HG03378 (cell line): Measurements from ENCODE around the gene ALG1.
"Not testable (repeated sequence)": the region's sequence is repeated elsewhere in the genome, so short reads cannot be mapped to it uniquely, and the experiment has no call there.

Experiments used
- ATAC-seq: cut with Tn5 transposase; IDR thresholded peaks from one replicate; pipeline ENCODE4 v1.9.1; 2021; ENCODE audit warnings: mild to moderate bottlenecking, moderate library complexity; ENCODE audit not compliant: unreplicated experiment

The ALG1 gene

DNA sequence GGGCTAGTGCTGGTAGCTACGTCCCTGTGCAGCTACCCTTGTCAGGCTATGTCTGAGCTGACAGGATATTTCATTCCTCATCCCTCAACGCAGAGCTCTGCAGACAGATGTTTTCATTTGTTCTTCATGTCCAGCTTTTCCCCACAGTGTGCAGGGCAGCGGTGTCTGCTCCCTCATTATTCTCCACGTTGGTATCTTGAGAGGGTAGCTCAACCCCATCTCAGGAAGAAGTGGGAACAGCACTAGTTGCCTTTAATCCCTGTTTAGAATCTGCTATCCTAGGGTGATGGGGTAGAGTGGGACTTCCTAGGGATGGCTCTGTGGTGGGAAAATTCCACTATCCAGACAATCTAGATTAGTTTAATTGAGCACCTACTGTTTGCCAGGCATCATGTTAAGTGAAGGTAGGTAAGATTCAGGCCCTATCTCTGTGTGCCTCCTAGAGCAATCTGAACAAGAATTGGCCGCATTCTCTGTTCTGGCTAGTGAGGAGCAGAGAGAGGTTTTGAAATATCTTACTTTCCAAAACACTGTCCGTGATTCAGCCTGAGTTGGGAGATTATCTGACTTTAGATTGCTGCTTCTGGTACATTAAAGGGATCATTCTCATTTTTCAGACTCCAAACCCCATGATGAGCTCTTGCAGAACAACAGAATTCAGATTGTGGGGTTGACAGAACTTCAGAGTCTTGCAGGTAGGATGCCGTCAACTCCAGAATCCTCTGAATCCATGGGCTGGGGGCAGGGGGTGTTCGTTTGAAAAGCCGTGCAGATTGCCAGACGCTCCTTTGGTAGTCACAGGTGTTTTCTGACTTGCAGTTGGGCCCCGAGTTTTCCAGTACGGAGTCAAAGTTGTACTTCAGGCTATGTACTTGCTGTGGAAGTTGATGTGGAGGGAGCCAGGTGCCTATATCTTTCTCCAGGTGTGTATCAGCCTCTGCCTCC is 963 bp downstream of the ALG1 start:
- ATAC-seq, result no peak

DNA sequence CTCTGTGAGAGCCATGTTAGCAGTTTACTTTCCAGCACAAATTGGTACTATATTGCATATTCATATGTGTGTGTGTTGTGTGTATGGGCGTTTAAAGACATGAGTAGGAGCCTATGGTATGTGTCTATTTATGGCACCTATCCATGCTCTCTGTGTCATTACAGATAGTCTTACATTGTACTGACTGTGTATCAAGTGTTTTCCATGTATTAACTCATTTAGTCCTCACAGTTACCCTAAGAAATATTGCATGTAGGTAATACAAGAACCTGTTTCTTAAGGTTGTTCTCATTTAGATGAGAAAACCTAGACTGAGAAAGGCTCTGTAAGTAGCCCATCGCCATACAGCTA is 1.6 kb downstream of the ALG1 start:
- no peak for ATAC-seq

DNA sequence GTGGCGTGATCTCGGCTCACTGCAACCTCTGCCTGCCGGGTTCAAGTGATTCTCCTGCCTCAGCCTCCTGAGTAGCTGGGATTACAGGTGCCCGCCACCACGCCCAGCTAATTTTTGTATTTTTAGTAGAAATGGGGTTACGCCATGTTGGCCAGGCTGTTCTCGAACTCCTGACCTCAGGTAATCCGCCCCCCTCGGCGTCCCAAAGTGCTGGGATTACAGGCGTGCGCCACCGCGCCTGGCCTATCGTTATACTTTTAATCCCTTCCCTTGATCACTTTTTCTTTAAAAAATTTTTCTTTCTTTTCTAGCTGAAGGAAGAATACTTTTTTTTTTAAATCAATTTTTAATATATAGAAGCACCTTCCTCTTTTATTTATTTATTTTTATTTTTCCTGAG is 2.1 kb downstream of the ALG1 start:
- not testable (repeated sequence) for ATAC-seq

DNA sequence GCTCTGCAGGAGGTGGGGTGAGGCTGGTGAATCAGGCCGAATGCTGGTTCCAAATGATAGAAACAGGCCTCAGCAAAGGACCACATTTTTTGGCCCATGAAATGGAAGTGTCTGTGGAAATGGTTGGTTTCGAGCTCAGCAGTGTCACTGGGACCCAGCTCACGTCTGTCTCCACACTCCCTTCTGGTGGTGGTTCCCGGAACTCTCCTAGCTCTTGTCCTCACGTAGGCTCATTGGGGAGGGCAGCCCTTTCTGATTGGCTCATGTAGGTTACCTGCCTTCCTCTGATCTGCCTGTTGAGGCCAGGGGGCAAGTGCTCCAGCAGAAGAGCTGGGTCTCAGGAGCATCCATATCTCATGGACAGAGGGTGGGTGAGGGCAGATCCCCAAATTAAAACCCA is 4.0 kb downstream of the ALG1 start:
- no peak for ATAC-seq

DNA sequence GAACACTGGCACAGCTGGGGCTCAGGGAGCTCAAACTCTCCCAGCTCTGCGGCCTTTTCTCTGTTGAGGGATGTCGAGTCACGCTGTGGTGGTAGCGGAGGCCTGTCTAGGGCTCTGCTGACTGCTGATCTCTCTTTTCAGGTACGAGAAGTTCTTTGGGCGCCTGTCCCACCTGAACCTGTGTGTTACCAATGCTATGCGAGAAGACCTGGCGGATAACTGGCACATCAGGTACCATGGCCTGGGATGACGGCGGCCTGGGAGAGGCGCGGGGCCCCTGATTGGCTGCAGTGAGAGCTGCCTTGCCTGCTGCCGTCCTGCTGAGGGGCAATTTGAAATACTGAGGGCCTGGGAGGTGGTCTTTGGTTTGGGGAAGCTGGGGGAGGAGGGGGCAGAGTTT is 5.7 kb downstream of the ALG1 start:
- no peak for ATAC-seq

DNA sequence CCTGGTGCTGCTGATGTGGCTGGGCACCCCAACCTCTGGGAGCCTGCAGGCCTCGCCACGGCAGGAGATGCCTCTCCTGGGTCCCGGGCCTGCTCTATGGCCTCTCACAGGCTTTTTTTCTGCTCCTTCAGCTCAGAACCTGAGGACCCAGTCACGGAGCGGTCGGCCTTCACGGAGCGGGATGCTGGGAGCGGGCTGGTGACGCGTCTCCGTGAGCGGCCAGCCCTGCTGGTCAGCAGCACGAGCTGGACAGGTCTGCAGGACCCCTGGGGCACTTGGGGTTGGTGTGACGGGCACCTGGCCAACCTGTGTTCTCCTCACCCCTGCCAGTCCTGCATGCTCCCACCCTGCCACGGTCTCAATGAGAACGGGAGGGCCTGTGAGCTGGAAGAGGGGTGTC is 7.0 kb downstream of the ALG1 start:
- ATAC-seq, result no peak

DNA sequence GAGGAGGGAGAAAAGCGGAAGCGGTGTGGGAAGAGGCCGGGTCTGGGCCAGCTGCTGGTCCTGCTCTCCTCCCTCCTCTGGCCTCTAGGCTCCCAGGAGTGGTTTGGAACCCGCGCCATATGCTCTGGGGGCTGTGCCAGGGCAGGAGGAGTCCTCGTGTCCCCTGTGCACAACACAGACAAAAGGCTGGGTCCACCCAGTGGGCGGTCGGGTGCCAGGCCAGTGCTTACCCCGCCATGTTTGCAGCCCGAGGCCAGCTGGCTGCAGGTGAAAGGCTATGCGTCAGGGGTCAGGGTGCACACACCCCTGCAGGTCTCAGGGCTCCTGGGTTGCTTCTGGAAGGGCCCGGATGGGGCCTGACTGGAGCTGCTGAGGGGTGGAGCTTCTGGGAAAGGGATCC is 8.8 kb downstream of the ALG1 start:
- not testable (repeated sequence) for ATAC-seq

DNA sequence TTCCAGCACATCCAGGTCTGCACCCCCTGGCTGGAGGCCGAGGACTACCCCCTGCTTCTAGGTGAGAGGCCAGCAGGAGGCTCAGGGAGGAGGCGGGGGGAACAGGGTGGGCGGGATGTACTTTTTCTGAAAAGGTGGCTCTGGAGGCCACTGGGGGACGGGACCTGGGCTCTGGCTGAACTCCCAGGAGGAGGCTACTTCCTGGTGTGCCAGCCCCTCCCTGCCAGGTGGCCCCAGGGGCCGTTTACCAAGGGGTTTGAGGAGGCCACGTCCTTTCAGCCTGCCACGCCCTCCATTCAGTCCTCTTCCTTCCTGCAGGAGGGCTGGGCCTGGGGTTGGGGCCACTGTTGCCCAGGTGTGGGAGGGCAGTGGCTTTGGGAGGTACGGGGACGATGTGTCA is 9.4 kb downstream of the ALG1 start:
- not testable (repeated sequence) for ATAC-seq

DNA sequence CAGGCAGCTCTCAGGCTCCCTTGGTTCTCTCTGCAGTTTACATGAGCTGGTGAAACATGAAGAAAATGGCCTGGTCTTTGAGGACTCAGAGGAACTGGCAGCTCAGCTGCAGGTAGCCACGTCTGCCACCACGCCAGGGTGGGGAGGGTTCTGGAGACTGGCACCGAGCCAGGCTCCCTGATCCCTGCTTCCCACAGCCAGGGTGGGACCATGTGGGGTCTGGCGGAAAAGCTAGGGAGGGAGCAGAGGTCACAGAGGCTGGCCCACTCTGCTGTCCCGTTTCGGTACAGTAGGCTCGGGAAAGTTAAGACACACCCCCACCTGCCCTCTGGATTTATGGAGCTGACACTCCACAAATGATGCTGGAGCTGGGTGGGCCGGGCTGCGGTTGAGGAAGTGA is 12.0 kb downstream of the ALG1 start:
- ATAC-seq, result not testable (repeated sequence)

DNA sequence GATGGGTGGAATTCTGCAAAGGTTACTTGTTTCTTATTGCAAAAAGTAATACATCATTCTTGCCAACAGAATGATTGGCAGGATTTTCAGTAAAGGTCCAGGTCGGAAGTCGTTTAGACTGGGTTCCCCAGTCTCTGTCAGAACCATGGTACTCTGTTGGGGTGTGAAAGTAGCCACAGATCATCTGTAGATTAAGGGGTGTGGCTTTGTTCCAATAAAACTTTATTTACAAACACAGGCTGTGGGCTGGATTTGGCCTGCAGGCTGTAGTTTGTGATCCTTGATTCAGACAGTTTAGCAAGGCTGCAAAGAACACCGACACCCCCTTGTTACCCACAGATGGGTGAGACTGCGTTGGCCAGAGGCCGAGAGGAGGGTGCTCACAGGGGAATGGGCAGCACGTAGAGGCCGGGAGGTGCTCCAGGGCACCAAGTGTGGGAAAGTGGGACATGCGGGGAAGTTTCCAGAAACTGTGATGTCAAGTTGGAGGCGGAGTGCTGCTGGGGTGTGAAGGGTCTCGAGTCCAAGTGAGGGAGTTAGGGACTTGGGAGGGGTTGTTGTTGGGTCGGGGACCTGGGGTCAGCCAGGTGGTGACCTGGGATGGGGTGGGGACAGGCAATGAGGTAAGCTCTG is 12.6 kb downstream of the ALG1 start:
- not testable (repeated sequence) for ATAC-seq

DNA sequence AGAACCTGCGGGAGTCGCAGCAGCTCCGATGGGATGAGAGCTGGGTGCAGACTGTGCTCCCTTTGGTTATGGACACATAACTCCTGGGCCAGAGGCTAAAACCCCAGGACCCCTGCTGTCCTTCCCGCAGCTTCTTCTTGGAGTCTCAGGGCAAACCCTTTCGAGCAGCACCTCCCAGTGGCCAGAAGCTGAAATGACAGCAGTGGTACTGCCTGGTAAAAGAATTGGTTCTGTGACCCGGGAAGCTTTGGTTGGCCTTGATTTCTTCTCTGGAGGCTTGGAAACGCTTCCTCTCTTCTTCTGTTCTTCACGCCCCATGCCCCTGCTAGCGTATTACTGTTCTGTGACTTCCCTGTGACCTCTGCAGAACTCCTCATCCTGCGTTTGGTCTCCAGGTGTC is 13.2 kb downstream of the ALG1 start:
- not testable (repeated sequence) for ATAC-seq

DNA sequence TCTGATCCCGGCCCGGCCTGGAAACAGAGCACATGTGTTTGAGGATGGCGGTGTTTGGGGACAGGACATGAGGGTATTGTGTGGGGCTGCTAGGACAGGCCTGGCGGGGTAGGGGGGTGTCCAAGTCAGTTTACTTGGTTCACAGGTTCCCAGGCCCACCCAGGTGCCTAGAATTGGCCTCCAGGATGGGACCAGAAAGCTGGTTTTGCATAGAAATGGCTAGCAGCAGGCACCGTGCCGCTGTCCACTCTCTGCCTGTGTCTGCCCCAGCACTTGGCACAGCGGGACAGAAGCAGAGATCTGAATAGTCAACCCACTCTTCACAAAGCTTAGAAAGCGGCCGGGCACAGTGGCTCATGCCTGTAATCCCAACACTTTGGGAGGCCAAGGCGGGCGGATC is 14.1 kb downstream of the ALG1 start:
- not testable (repeated sequence) for ATAC-seq

DNA sequence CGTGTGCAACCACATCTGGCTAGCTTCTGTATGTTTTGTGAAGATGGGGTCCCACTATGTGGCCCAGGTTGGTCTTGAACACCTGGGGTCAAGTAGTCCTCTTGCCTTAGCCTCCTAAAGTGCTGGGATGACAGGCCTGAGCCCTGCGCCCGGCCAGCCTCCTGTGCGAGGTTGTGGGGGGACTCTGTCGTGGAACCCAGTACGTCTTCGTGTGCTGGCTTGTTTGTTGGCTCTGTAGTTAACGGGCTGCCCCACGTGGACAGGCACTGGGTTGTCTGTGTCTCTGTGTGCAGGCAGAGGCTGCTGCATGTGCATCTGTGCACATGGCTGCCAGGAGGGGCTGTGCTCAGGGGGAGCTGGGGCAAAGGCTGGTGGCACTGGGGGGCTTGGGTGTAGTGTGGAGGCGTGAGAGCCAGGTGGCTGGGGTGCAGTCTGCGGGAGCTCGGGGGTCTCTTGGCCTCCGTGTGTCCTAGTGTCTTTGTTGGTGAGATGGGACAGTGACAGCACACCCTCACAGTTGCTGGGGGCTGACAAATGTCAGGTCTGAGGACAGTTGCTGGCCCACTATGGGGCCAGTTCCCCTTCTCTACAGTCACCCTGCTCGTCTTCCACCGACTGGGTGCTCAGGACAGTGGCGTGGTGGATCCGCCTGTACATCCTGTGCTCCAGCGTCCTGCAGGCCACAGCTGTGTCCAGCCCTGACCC is 16.6 kb downstream of the ALG1 start:
- not testable (repeated sequence) for ATAC-seq

DNA sequence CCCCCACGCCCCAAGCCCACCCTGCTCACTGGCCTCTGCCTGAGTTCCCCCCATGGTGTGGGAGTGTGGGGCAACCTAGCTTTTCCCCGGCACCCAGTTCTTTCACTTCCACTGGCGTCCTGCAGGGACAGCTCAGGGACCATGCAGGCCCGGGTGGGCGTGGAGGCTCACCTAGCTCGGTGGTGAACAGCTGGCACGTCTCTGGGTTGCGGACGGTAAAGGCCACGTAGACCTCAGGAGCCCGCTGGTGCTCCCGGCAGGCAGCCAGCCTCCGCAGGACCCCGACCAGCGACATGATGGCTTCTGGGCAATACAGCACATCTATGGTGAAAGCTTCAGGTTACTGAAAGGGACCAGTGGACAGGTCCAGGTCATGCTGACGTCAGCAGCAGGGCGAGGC is 17.3 kb downstream of the ALG1 start:
- not testable (repeated sequence) for ATAC-seq

DNA sequence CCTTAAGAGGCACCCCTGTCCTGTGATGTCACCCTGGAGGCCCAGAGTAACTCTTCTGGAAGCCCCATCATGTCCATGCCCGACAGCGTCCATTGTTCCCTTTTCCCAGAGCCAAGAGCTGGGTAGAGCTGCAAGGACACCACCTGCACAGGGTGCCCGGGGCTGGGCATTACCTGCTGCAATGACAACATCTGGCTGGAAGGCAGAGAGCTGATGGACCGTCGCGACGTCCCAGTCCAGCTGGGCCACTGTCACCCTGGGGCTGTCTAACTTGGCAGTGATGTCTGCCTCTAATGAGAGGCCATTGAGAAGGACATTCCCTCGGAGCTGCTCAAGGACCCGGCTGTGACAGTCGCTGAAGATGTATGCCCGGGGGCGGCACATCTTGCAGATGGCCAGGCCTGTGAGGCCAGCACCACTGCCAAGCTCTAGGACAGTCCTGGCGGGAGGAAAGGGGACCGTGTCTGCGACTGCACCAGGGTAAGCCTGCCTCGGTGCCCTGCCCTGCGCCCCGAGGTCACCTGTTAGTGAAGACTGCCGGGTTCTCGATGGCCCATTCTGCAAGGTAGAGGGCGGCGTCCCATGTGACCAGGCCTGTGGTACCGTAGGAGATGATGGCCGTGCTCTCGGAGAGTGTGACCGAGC is 18.4 kb downstream of the ALG1 start:
- not testable (repeated sequence) for ATAC-seq

DNA sequence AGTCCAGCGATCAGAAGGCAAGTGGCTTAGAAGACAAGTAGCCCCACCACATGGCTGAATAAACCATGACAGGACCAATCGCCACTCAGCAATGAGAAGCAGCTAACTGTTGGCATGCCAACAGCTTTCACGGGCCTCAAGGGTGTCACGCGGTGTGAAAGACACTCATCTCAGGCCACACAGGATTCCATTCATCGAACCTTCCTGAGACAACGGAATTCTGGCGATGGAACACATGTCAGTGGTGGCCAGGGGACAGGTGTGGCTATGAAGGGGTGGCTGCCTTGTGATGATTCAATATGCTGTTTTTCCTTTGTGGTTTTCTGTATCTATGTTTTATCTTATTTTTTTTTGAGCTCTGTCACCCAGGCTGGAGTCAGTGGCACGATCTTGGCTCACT is 18.9 kb downstream of the ALG1 start:
- ATAC-seq, result not testable (repeated sequence)

DNA sequence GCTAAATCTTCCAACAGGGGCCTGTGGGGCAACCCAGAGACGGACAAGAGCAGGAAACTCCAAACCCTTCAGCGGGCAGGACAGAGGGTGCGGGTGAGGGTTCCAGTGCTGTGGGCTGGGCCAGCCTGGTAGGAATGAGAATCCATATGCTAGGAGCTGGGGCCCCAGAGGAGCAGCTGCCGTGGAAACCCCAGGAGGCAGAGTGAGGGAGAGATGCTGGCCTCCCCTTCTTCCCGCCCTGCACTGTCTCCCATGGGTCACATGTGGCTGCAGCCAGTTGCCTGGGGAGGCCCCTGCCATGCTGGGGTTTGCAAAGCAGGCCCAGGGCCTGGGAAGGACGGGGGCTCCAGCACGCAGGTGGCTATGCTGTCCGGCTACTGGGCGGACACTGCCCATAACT is 21.4 kb downstream of the ALG1 start:
- not testable (repeated sequence) for ATAC-seq

DNA sequence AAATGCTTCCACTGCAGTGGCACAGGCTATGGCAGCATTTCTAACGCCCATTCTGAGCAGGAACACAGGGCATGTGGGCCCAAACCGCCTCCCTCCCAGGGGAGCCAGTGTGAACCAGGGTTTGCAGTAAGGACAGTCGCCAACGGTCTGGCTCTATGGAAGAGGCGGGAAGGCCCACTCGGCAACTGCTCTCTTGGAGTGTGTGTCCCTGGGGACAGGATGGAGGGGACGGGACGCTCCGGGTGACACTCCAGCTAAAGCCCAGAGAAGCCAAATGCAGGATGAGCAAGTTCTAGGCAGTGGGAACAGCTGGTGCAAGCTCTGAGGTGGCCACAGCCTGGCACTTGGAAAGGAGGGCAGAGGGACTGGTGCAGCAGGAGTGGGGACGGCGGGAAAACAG is 22.1 kb downstream of the ALG1 start:
- ATAC-seq, result not testable (repeated sequence)

DNA sequence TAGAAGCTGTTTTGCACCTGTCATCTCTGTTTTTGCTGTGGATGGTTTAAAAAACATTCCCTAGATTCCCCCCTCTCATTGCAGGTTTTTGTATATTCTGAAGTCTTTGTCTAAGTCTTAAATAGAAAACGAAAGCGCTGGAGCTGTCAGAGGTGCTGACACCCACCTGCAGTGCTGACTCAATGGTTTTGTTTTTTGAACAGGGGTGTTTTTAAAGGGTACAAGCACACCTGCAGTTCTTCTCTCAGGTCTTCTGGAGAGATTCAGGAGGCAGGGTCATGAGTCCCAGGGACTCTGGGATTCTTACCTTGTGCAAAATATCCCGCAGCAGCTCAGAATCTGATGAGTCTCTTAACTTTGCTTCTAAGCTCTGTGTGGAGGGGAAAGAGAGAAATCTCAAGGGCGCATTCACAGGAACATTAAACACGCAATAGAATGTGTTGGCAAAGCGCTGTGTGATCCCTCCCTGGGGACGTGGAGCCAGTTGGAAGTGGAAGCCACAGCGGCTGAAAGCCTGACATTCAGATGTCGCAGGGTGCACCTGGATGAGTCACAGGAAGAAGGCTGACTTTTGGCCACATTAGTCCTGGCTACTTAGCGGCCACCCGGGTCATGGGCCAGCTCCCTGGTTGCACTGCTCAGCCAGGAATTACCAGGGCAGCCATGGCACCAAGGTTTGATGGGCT is 23.6 kb downstream of the ALG1 start:
- ATAC-seq, result not testable (repeated sequence)

DNA sequence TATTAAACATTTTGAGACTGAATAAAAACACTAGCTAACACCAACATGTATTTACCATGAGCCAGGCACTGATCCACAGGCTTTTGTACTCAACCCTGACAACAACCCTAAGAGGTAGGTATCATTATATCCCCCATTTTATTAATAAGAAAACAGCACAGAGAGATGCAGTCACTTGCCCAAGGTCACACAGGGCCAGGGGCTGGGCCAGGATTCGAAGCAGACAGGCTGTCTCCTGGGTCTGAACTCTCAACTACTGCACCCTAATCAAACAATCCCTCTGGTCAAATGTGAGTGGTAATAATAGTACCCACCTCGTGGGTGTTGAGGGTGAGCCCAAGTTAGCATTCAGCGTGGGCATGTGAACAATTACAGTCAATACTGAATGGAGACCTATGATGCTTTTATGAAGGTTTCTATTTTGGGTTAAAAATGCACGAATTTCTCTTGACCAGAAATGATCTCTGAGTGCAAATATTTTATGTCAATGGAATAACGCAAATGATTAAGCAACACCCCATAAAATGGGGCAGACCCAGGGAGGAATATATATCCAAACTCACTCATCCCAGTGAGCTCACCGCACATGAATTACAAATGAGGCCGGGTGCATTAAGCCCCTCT is 24.9 kb downstream of the ALG1 start:
- ATAC-seq, result not testable (repeated sequence)
